Ovary (tissue), 10 donors: ENCODE data around the gene MMP8. TPM values are rescaled to one million over a fixed set of nuclear protein-coding genes. Genes with fewer than 3 reads are reported as not detected.

Experiments
- DNase-seq, 5 donors: peaks; one replicate each; pipeline ENCODE4 v3.0.0-alpha.2; 2019 to 2020
- H3K27ac ChIP-seq, 2 donors: fragments of 200-600 bp; one replicate each; pipeline versions ENCODE4 v1.5.1 to v1.8.0; 2019 to 2022
- H3K27me3 ChIP-seq: fragments of 200-600 bp; one replicate; pipeline ENCODE4 v1.8.0; 2022
- H3K36me3 ChIP-seq: fragments of 200-600 bp; sonication (generic); one replicate; pipeline ENCODE4 v1.5.1; 2019
- H3K4me1 ChIP-seq: one replicate; pipeline ENCODE4 v1.8.1; 2013; ENCODE audit warnings: mild to moderate bottlenecking, moderate library complexity; ENCODE audit not compliant: insufficient read depth
- H3K4me3 ChIP-seq: fragments of 200-600 bp; sonication (generic); one replicate; pipeline ENCODE4 v1.5.1; 2017
- H3K9me3 ChIP-seq, 2 donors: fragments of 200-600 bp in 1 of 2; sonication (generic) in 1 of 2; one replicate each; pipeline versions ENCODE4 v1.5.1 to v1.8.1; 2013 to 2019; ENCODE audit warnings: mild to moderate bottlenecking in 1 of 2, moderate library complexity in 1 of 2
- CTCF ChIP-seq, 3 donors: fragments of 450-650 bp in 2 of 3; fragments of 200-600 bp in 1 of 3; IDR thresholded peaks; one replicate each; pipeline versions ENCODE4 v1.5.1 to v1.8.0; 2016 to 2022; ENCODE audit warnings: antibody characterized with exemption in 3 of 3, mild to moderate bottlenecking in 1 of 3
- EP300 ChIP-seq: sonication (generic); formaldehyde crosslinking; IDR thresholded peaks from one replicate; pipeline ENCODE4 v1.6.1; 2017; ENCODE audit warnings: antibody characterized with exemption
- POLR2A ChIP-seq: fragments of 450-650 bp; IDR thresholded peaks from one replicate; pipeline ENCODE4 v1.6.1; 2017; ENCODE audit warnings: antibody characterized with exemption, mild to moderate bottlenecking, moderate library complexity
- WGBS, 3 donors: extraction: QIAGEN DNeasy Blood & Tissue Kit in 1 of 3; methylation state at CpG; one replicate each; pipeline versions ENCODE4 v1.1.5 to v1.1.7; 2013 to 2017; 5-methylcytosine and 5-hydroxymethylcytosine counted together
- intact Hi-C, 4 donors: fragments of 100-400 bp; cut with DNase I; formaldehyde crosslinking; loops; one replicate each; pipeline versions ENCODE4 v1.11.0 to v1.15.1; 2022 to 2023
- long read RNA-seq, 3 donors: library from polyadenylated mRNA in 2 of 3; unstranded in 2 of 3; transcript quantifications; one replicate each; pipeline ENCODE4 v2.0.0 and lab custom pipeline, GENCODE V29; 2021 to 2026
- polyA plus RNA-seq, 2 donors: library from polyadenylated mRNA; stranded (reverse); fragments of 200-250 nt in 1 of 2; fragments of 350-450 nt in 1 of 2; fragmentation: Illumina TruSeq in 1 of 2; extraction: RNeasy Lipid Tissue Mini Kit (QIAGEN cat#74804) in 1 of 2; gene quantifications; one replicate each; pipeline ENCODE4 v1.2.3, GENCODE V29; 2013 to 2014
- total RNA-seq, 7 donors: library from RNA; depleted of rRNA in 2 of 7; stranded (reverse); fragments of >200 nt in 2 of 7; fragmentation: NEBNext Ultra II Directional in 3 of 7; extraction: Animal tissue kit (Norgen Biotek cat#: 25700) in 3 of 7; gene quantifications; one replicate each; pipeline versions ENCODE4 v1.1.0 to v1.2.4, GENCODE V29; 2016 to 2023
- donor health status: DM: no; HTN: no; CAD: no; lungs with moderate emphysema.
- donor health status: DM: no; HTN: no; CAD: no.
- donor health status: Bipolar disorder and iron deficiency.
- donor health status: DM: yes; HTN: yes; CAD: no.
- donor health status: DM: no; HTN: no; CAD: no.
- donor health status: DM: yes; HTN: yes; CAD: no.

Gene MMP8
- not detected for total RNA-seq
- under 1 TPM in 1 of 2 donors, not detected in 1; 0.02 TPM for polyA plus RNA-seq
- long read RNA-seq, donor 1 = 0 reads
- long read RNA-seq, donor 2 = 0 reads
- long read RNA-seq, donor 3 = 0 reads

- intact Hi-C loops = no loop called here
- Histone ChIP-seq H3K27ac (no peak within 1 kb of the TSS), H3K36me3 (no peaks in the 10 kb centered on the region), H3K9me3 (no peaks in the 10 kb centered on the region), H3K27me3 (no peaks in the 10 kb centered on the region), H3K4me3 (no peak within 1 kb of the TSS), H3K4me1 (no peaks in the 10 kb centered on the region)
- WGBS, 3 donors = 32 to 49% (median 34%) methylated on average over 2 of the region's 2 CpGs
- no peak for TF ChIP-seq POLR2A
- no peak for TF ChIP-seq CTCF (IDR thresholded peaks at IDR 0.05)
- no peak for TF ChIP-seq EP300
- DNase-seq = no peak
Measured at GRCh38 chr11:102724904-102725500, at the start of gene MMP8. Gene MMP8, minus strand, starts transcription at chr11:102724954. Its CDS starts 99 bp downstream, at chr11:102724855.

- Histone ChIP-seq H3K27ac (no peak overlapping the region), H3K4me1 (no peaks in the 10 kb centered on the region), H3K36me3 (no peaks in the 10 kb centered on the region), H3K9me3 (no peaks in the 10 kb centered on the region), H3K4me3 (no peak overlapping the region), H3K27me3 (no peaks in the 10 kb centered on the region)
- WGBS, 3 donors = 39 to 48% (median 41%) methylated on average over 4 of the region's 4 CpGs
- no peak for DNase-seq
- intact Hi-C loops = no loop called here
- no peak for TF ChIP-seq POLR2A
- no peak for TF ChIP-seq CTCF (IDR thresholded peaks at IDR 0.05)
- no peak for TF ChIP-seq EP300
Measured at GRCh38 chr11:102773386-102773785, 48.6 kb upstream of the MMP8 start.

GRCh38 chr11:102771351-102771750 is 46.6 kb upstream of the MMP8 start:
- Histone ChIP-seq H3K4me1 (no peaks in the 10 kb centered on the region), H3K27me3 (no peaks in the 10 kb centered on the region), H3K9me3 (no peaks in the 10 kb centered on the region), H3K27ac (no peak overlapping the region), H3K36me3 (no peaks in the 10 kb centered on the region), H3K4me3 (no peak overlapping the region)
- 63 to 72% (median 67%) methylated on average over 1 of the region's 1 CpG for WGBS, 3 donors
- no peak for DNase-seq
- TF ChIP-seq POLR2A = no peak
- TF ChIP-seq CTCF (IDR thresholded peaks at IDR 0.05) = no peak
- TF ChIP-seq EP300 = no peak
- intact Hi-C loops = no loop called here

- TF ChIP-seq CTCF (IDR thresholded peaks at IDR 0.05) (no peak), EP300 (no peak), POLR2A (no peak)
- Histone ChIP-seq H3K36me3 (no peaks in the 10 kb centered on the region), H3K9me3 (no peaks in the 10 kb centered on the region), H3K4me1 (no peaks in the 10 kb centered on the region), H3K27me3 (no peaks in the 10 kb centered on the region), H3K4me3 (no peak overlapping the region), H3K27ac (no peak overlapping the region)
- intact Hi-C loops = no loop called here
- DNase-seq = no peak
Measured at GRCh38 chr11:102770191-102770590, 45.4 kb upstream of the MMP8 start.
